ENCODE data around the gene NLRP4.

The NLRP4 gene

DNA sequence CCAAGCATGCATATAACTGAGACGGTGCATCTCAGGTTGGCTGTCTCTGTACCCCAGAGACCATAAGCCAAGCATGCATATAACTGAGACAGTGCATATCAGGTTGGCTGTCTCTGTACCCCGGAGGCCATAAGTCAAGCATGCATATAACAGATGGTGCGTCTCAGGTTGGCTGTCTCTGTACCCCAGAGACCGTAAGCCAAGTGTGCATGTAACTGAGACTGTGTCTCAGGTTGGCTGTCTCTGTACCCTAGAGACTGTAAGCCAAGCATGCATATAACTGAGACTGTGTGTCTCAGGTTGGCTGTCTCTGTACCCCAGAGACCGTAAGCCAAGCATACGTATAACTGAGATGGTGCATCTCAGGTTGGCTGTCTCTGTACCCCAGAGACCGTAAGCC lies 30.8 kb downstream of the NLRP4 start:
- ChIA-PET POLR2A (no interaction called here), CTCF (no interaction called here)
- TF ChIP-seq CTCF (IDR thresholded peaks at IDR 0.05; ENCODE audit: control extremely low read depth, extremely low read depth, low read depth, missing control alignments) = no peak
- no peak for DNase-seq (ENCODE audit: extremely low spot score)

DNA sequence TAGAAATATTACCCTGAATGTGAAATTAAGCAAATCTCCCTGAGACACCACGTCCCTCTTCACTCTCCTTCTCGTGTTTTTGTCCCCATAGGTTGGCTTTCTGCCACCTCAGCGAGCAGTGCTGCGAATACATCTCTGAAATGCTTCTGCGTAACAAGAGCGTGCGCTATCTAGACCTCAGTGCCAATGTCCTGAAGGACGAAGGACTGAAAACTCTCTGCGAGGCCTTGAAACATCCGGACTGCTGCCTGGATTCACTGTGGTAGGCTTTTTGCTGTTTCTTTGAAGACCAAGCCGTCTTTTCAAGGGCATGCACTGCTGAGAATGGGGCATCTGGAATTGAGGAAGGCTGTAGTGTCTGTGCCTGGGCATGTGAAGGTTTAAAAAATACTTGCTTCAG lies 34.4 kb downstream of the NLRP4 start:
- POLR2A ChIA-PET = no interaction called here
- CTCF ChIA-PET = no interaction called here
- TF ChIP-seq CTCF (IDR thresholded peaks at IDR 0.05; ENCODE audit: control extremely low read depth, extremely low read depth, low read depth, missing control alignments) = no peak
- no peak for DNase-seq (ENCODE audit: extremely low spot score)

- TF ChIP-seq CTCF (IDR thresholded peaks at IDR 0.05; ENCODE audit: control extremely low read depth, extremely low read depth, low read depth, missing control alignments) = no peak
- DNase-seq (ENCODE audit: extremely low spot score) = no peak
- ChIA-PET CTCF (no interaction called here), POLR2A (no interaction called here)
Observed at GRCh38 chr19:55877211-55877610, 40.9 kb downstream of the NLRP4 start.

DNA sequence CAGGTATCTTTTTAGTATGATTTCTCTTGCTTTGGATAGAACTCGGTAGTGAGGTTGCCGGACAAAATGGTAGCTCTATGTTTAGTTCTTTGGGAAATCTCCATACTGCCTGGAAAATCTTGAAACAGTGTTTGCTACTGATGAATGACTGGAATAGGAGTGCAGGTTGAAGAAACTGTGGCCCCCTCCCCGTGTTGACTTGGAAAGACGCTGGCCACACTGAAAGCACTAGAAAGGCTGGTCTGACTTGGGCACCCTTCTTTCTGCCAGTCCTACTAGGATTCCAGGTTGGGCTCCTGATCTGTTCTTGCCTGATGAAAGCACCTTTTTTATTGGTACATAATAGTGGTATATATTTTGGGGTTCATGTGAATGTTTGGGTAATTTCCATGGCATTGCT lies 46.3 kb downstream of the NLRP4 start:
- CTCF ChIA-PET = no interaction called here

DNA sequence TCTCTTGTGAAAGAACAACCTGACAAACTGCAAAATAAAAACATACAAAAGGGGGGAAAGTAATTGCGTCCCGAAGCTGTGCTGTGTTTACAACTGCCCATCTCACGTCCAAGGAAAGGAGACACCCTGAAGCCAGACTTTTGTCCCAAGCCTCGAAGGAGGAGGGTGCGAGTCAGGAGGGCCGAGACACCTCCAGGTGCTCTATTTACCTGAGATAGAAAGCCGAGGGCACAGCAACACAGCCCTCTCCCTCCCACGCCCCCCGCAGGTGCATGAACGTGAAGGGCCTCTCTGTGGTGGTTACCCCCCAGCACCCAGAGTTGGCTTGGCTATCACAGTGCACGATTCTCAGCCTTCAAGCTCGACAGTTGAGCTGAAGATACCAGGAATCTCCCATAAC lies 62.6 kb downstream of the NLRP4 start:
- no peak for DNase-seq (ENCODE audit: extremely low spot score)
- no peak for TF ChIP-seq CTCF (IDR thresholded peaks at IDR 0.05; ENCODE audit: control extremely low read depth, extremely low read depth, low read depth, missing control alignments)
- POLR2A ChIA-PET = no interaction called here
- CTCF ChIA-PET = interaction anchor here (1.6 kb wide), 1 partner anchor 10 kb away, joined by 3 read pairs; no protein-coding TSS in a partner anchor

More for the DNA sequence above, 46.3 kb downstream of the NLRP4 start:
- no peak for DNase-seq (ENCODE audit: extremely low spot score)
- POLR2A ChIA-PET = no interaction called here
- no peak for TF ChIP-seq CTCF (IDR thresholded peaks at IDR 0.05; ENCODE audit: control extremely low read depth, extremely low read depth, low read depth, missing control alignments)

DNA sequence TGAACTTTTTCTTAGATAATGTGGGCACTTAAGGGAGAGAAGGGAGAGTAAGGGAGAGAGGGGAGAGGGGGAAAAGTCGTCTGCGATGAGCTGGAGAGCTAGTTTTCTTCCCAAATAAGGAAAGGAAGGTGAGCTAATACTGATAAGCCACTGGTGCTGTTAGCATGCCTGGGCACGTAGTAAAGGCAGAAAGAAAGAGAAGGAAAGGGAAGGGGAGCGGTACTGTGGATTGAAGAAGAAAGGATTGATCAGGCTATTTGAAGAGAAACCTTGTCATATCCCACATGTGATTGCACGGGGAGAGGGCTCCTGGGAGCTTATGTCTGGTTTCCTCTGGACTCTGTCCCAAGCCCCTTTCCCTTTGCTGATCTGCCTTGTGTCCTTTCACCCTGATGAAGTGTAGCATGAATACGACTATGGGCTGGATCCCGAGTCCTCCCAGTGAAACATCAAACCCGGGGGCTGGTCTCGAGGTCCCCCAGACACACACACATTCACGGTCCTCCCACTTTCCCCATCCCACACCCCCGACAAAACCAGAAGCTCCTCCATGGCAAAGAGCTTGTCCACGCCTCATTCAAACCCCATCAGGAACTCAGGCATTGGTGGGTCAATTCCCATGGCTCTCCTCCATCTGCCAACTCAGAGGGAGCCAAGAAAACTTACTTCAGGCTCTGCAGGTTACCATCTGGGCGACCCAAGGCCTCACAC lies 65.2 kb downstream of the NLRP4 start:
- TF ChIP-seq CTCF (IDR thresholded peaks at IDR 0.05; ENCODE audit: control extremely low read depth, extremely low read depth, low read depth, missing control alignments) = no peak
- DNase-seq (ENCODE audit: extremely low spot score) = no peak
- POLR2A ChIA-PET = no interaction called here
- CTCF ChIA-PET = interaction anchor here (1.8 kb wide), 1 partner anchor 11 kb away, joined by 3 read pairs; no protein-coding TSS in a partner anchor

Data from GM10248 (cell line).